PC-3 (cell line): ENCODE data around the gene CAP2. TPM values are rescaled to one million over a fixed set of nuclear protein-coding genes. Genes with fewer than 3 reads are reported as not detected.

Experiments
- ATAC-seq: fragments of 200-7000 bp; cut with Tn5 transposase; 2 replicates; pipeline ENCODE4 v1.9.1; 2020; ENCODE audit warnings: mild to moderate bottlenecking, moderate library complexity
- BruUV-seq: library from RNA; stranded (reverse); fragments of 400-500 nt; replicated peaks from 2 replicates; lab custom pipeline; 2021; lab: Mats Ljungman, UMichigan
- CTCF ChIA-PET: fragments of 300-600 bp; sonication (Branson Sonifier 250); formaldehyde crosslinking; loops from one replicate; lab custom pipeline; 2022; ENCODE audit warnings: antibody characterized with exemption; lab: Charles Lee
- POLR2A ChIA-PET: fragments of 300-600 bp; sonication (Branson Sonifier 250); formaldehyde crosslinking; loops from one replicate; lab custom pipeline; 2022; ENCODE audit warnings: antibody characterized with exemption; ENCODE audit not compliant: unreplicated experiment; lab: Charles Lee
- DNase-seq: peaks from one replicate; pipeline ENCODE4 v3.0.0-alpha.2; 2015
- H2AFZ ChIP-seq: fragments of 300-600 bp; sonication (generic); 2 replicates; pipeline ENCODE4 v1.6.0; 2016; ENCODE audit warnings: antibody characterized with exemption, low read length
- H3F3A ChIP-seq: fragments of 300-600 bp; sonication (generic); one replicate; pipeline ENCODE4 v1.6.0; 2017; ENCODE audit warnings: antibody characterized with exemption, low read length, control low read depth, mild to moderate bottlenecking; ENCODE audit not compliant: unreplicated experiment
- H3K27ac ChIP-seq: fragments of 300-600 bp; sonication (generic); 2 replicates; pipeline ENCODE4 v1.5.1; 2016; ENCODE audit warnings: mild to moderate bottlenecking, low read length
- H3K27me3 ChIP-seq: fragments of 300-600 bp; sonication (generic); 2 replicates; pipeline ENCODE4 v1.6.1; 2016; ENCODE audit warnings: low read length, mixed read lengths
- H3K36me3 ChIP-seq: fragments of 300-600 bp; sonication (generic); 2 replicates; pipeline ENCODE4 v1.6.1; 2016; ENCODE audit warnings: low read depth, mixed run types, low read length, mixed read lengths
- H3K4me1 ChIP-seq: fragments of 300-600 bp; sonication (generic); 2 replicates; pipeline ENCODE4 v1.5.1; 2016; ENCODE audit warnings: low read length; ENCODE audit not compliant: insufficient read depth
- H3K4me2 ChIP-seq: fragments of 300-600 bp; sonication (generic); 2 replicates; pipeline ENCODE4 v1.6.0; 2016; ENCODE audit warnings: low read length
- H3K4me3 ChIP-seq: fragments of 300-600 bp; sonication (generic); 2 replicates; pipeline ENCODE4 v1.5.1; 2016; ENCODE audit warnings: mild to moderate bottlenecking, low read length, mixed read lengths
- H3K79me2 ChIP-seq: fragments of 300-600 bp; sonication (generic); 2 replicates; pipeline ENCODE4 v1.6.1; 2017; ENCODE audit warnings: low read length, mixed read lengths
- H3K9ac ChIP-seq: fragments of 300-600 bp; sonication (generic); 2 replicates; pipeline ENCODE4 v1.6.0; 2016; ENCODE audit warnings: mild to moderate bottlenecking, low read length
- H3K9me2 ChIP-seq: fragments of 300-600 bp; sonication (generic); replicated peaks from 2 replicates; pipeline ENCODE4 v1.6.1; 2016; ENCODE audit warnings: mixed run types, low read length, mixed read lengths
- H3K9me3 ChIP-seq: fragments of 300-600 bp; sonication (generic); 2 replicates; pipeline ENCODE4 v1.6.1; 2016; ENCODE audit warnings: low read length, mixed read lengths
- H4K20me1 ChIP-seq: fragments of 300-600 bp; sonication (generic); 2 replicates; pipeline ENCODE4 v1.6.1; 2016; ENCODE audit warnings: low read length, mixed read lengths
- EZH2 ChIP-seq: fragments of 300-600 bp; sonication (generic); IDR thresholded peaks from one replicate; pipeline ENCODE4 v1.6.1; 2017; ENCODE audit warnings: antibody characterized with exemption, mild to moderate bottlenecking, low read length; ENCODE audit not compliant: unreplicated experiment
- EZH2phosphoT487 ChIP-seq: fragments of 300-600 bp; sonication (generic); IDR thresholded peaks from 2 replicates; pipeline ENCODE4 v1.6.1; 2018; ENCODE audit warnings: mild to moderate bottlenecking, antibody characterized with exemption, low read length, borderline replicate concordance
- intact Hi-C: fragments of 100-400 bp; cut with micrococcal nuclease; formaldehyde crosslinking; loops from 2 replicates; pipeline ENCODE4 v1.9.0; 2023
- total RNA-seq: library from RNA; depleted of rRNA; stranded (reverse); fragments of >200 nt; gene quantifications from 2 replicates; pipeline ENCODE4 v1.2.3, GENCODE V29; 2014
- TF ChIP-seq, protein P1 (sequence below): fragments of 300-600 bp; sonication (generic); conservative IDR thresholded peaks from 2 replicates; pipeline ENCODE4 v1.5.1; 2017; ENCODE audit warnings: antibody characterized with exemption, low read depth, mild to moderate bottlenecking, low read length

The CAP2 gene
- total RNA-seq, 1 experiment from 2014 or later, result 8.2 TPM

GRCh38 chr6:17457956-17458355 lies 64.6 kb downstream of the CAP2 start:
- BruUV-seq, result no TSS peak
- POLR2A ChIA-PET, result no interaction called here

DNA sequence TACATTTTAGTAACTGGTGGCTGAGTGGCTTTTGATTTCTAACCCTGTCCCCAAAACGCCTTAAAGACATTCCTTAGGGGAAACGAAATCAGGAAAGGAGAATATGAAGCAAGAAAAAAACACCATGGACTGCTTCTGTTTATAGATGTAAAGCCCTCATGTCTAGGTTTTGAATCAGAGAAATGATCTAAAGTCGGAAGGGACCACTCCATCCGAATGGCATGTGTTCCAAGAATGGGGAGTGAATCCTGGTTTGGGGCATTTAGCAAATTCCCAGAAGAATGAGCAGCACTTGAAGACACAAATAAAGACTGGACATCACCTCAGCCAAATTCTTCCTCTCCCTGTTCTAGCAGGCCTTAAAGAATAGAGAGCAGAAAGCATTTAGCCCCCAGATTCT lies 65.6 kb downstream of the CAP2 start:
- H3K9me2 ChIP-seq, result no peaks in the 10 kb centered on the region
- no peak overlapping the region for H2AFZ ChIP-seq
- ATAC-seq (no peak), DNase-seq (no peak)
- H3K36me3 ChIP-seq, result no peaks in the 10 kb centered on the region
- intact Hi-C loops, result no loop called here
- H4K20me1 ChIP-seq, result no peaks in the 10 kb centered on the region
- H3K9me3 ChIP-seq, result no peaks in the 10 kb centered on the region
- H3F3A ChIP-seq, result no peaks in the 10 kb centered on the region
- H3K27me3 ChIP-seq, result no peaks in the 10 kb centered on the region
- POLR2A ChIA-PET, result no interaction called here
- TF ChIP-seq EZH2, result no peak
- no peak for TF ChIP-seq EZH2phosphoT487
- TF ChIP-seq, protein P1, sequence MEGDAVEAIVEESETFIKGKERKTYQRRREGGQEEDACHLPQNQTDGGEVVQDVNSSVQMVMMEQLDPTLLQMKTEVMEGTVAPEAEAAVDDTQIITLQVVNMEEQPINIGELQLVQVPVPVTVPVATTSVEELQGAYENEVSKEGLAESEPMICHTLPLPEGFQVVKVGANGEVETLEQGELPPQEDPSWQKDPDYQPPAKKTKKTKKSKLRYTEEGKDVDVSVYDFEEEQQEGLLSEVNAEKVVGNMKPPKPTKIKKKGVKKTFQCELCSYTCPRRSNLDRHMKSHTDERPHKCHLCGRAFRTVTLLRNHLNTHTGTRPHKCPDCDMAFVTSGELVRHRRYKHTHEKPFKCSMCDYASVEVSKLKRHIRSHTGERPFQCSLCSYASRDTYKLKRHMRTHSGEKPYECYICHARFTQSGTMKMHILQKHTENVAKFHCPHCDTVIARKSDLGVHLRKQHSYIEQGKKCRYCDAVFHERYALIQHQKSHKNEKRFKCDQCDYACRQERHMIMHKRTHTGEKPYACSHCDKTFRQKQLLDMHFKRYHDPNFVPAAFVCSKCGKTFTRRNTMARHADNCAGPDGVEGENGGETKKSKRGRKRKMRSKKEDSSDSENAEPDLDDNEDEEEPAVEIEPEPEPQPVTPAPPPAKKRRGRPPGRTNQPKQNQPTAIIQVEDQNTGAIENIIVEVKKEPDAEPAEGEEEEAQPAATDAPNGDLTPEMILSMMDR, result no peak
- no peak overlapping the region for H3K27ac ChIP-seq
- no TSS peak for BruUV-seq
- H3K4me2 ChIP-seq, result no peak overlapping the region
- H3K79me2 ChIP-seq, result no peaks in the 10 kb centered on the region
- no peaks in the 10 kb centered on the region for H3K4me1 ChIP-seq
- CTCF ChIA-PET, result no interaction called here
- H3K4me3 ChIP-seq, result no peak overlapping the region
- H3K9ac ChIP-seq, result no peak overlapping the region

More at GRCh38 chr6:17457956-17458355, 64.6 kb downstream of the CAP2 start:
- Histone ChIP-seq H3K4me2 (no peak overlapping the region), H3K9me3 (no peaks in the 10 kb centered on the region), H3K79me2 (no peaks in the 10 kb centered on the region), H4K20me1 (no peaks in the 10 kb centered on the region), H3K27me3 (no peaks in the 10 kb centered on the region), H3K9me2 (no peaks in the 10 kb centered on the region), H3K4me3 (no peak overlapping the region), H3K36me3 (peaks cover 3% of the 10 kb centered on the region; the same call in 1 of the 2 replicates), H2AFZ (no peak overlapping the region), H3K27ac (no peak overlapping the region), H3F3A (no peaks in the 10 kb centered on the region), H3K4me1 (no peaks in the 10 kb centered on the region), H3K9ac (no peak overlapping the region)
- TF ChIP-seq, protein P1, result no peak
- TF ChIP-seq EZH2 (no peak), EZH2phosphoT487 (no peak)
- ATAC-seq (no peak), DNase-seq (no peak)
- intact Hi-C loops, result no loop called here
- CTCF ChIA-PET, result no interaction called here

GRCh38 chr6:17460862-17461261 lies 67.5 kb downstream of the CAP2 start:
- Histone ChIP-seq H4K20me1 (no peaks in the 10 kb centered on the region), H3K9me2 (no peaks in the 10 kb centered on the region), H3K4me3 (no peak overlapping the region), H3K9ac (no peak overlapping the region), H2AFZ (no peak overlapping the region), H3K36me3 (no peaks in the 10 kb centered on the region), H3K4me2 (no peak overlapping the region), H3K4me1 (no peaks in the 10 kb centered on the region), H3F3A (no peaks in the 10 kb centered on the region), H3K79me2 (no peaks in the 10 kb centered on the region), H3K9me3 (no peaks in the 10 kb centered on the region), H3K27me3 (no peaks in the 10 kb centered on the region), H3K27ac (no peak overlapping the region)
- DNase-seq (no peak), ATAC-seq (no peak)
- intact Hi-C loops, result no loop called here
- ChIA-PET POLR2A (no interaction called here), CTCF (no interaction called here)
- BruUV-seq, result no TSS peak
- TF ChIP-seq EZH2 (no peak), EZH2phosphoT487 (no peak)
- TF ChIP-seq, protein P1, result no peak
